ENCODE measurements around the gene CDC27.

The CDC27 gene

DNA sequence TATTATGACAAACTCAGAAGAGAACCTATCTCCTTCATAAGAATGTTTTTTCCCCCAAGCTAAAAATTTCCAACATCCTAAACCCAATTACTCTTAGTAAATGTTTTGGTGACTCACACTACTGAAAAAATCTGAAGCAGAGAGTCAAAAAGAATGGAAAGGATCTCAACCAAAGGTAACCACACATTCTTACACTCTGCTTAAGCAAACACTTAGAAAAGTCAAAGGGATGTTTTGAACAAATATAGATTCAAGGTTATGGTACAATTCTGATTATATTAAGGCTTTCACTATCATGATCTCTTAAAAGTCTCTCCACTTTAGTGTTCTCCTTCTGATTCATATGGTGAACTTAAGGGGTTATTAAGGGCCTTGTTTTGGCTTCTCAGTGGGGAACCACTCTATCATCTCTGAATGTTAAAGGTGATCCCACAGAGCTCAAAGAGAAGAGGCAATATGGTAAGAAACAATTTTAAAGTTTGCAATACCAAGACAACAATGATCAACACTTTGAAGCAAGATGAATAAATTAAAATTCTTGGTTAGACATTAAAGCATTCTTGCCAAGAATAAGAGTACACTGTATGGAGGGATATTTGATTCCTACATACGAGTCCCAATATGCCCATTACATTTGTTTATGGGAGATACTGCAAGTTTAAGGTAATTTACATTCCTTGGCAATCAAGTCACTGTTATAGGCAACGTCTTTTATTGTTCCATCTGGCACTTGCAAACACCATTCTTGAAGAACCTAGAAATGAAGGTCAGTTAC is 69.2 kb downstream of the CDC27 start:
- TF ChIP-seq, protein P1, sequence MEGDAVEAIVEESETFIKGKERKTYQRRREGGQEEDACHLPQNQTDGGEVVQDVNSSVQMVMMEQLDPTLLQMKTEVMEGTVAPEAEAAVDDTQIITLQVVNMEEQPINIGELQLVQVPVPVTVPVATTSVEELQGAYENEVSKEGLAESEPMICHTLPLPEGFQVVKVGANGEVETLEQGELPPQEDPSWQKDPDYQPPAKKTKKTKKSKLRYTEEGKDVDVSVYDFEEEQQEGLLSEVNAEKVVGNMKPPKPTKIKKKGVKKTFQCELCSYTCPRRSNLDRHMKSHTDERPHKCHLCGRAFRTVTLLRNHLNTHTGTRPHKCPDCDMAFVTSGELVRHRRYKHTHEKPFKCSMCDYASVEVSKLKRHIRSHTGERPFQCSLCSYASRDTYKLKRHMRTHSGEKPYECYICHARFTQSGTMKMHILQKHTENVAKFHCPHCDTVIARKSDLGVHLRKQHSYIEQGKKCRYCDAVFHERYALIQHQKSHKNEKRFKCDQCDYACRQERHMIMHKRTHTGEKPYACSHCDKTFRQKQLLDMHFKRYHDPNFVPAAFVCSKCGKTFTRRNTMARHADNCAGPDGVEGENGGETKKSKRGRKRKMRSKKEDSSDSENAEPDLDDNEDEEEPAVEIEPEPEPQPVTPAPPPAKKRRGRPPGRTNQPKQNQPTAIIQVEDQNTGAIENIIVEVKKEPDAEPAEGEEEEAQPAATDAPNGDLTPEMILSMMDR (IDR thresholded peaks at IDR 0.05): no peak

DNA sequence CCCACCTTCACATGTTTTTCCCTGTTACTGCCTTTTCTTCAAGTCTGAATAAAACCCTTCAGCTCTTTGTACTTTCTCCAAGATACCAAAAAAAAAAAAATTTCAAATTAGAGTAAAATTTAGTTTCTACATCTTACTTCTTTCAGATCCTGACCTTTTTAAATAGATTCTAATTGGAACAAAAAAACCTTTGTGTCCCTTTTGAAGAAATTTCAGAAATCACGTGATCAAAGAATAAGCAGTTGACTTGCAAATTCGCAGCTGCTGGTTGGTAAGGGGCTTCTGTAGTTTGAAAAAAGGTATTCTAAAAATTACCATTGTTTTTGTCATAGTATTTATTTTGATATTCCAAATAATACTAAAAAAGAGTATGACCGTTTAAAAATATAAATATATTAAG is 71.7 kb downstream of the CDC27 start:
- TF ChIP-seq, protein P1 (IDR thresholded peaks at IDR 0.05): no peak

DNA sequence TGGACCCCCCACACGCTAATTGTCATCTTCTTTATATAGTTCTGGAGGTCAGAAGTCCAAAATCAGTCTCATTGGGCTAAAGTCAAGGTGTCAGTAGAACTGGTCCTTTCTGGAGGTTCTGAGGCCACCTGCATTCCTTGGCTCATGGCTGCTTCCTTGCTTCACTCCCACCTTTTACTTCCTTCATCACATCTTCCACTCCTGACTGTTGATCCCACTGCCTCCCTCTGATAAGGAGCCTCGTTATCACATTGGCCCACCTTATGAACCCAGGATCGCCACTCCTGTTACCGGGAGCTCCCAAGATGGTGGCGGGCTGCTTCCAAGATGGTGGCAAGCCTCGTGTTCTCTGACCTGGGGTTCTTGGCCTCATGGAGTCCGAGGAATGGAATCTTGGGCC is 83.0 kb downstream of the CDC27 start:
- TF ChIP-seq, protein P1 (IDR thresholded peaks at IDR 0.05): no peak

DNA sequence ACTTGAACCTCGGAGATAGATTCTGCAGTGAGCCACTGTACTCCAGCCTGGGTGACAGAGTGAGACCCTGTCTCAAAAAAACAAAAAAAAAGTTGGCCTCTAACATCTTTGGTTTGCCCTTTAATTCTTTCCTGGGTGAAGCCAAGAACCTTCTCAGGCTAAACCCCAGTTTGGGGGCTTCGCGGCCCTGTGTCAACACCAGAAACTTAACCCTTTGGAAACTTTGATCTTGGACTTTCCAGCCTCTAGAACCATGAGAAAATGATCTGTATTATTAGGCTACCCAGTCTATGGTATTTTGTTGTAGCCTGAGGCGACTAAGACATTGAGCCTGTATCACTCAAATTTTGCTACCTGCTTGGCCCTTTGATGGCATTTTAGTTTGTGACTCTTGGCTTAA is 86.2 kb downstream of the CDC27 start:
- TF ChIP-seq, protein P1 (IDR thresholded peaks at IDR 0.05): no peak

DNA sequence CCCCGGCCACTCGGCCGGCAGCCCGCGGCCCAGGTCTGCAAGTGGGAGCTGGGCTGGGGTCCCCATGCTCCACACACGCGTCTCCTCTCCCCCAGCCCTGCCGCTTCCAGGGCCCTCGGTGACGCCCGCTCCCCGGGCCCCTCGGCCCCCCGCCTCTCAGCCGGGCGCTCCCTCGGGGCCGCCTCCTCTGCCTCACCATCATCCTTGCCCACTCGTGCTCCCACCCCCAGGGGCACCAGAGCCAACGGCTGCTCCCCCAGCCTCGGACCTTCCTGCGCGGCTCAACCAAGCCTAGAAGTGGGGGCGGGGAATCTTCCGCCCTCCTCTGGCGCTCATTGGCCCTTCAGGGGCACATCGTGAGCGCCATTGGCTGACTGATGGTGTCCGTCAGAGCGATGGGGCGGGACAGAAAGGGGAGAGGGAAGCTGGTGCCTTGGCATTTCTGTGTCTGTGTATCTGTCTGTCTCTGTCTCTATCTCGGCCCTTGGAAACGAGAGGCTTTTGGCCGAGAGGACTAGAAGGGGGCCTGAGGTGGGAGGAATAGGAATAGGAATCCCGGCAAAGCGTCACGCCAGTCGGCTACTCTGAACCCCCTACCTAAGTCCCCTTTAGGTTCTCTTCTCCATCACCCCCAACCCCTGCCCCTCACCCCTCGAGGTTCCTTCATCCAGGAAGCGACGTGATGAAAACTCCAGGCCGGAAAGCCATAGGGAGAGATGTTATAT is 88.9 kb downstream of the CDC27 start:
- TF ChIP-seq, protein P1 (IDR thresholded peaks at IDR 0.05): no peak

DNA sequence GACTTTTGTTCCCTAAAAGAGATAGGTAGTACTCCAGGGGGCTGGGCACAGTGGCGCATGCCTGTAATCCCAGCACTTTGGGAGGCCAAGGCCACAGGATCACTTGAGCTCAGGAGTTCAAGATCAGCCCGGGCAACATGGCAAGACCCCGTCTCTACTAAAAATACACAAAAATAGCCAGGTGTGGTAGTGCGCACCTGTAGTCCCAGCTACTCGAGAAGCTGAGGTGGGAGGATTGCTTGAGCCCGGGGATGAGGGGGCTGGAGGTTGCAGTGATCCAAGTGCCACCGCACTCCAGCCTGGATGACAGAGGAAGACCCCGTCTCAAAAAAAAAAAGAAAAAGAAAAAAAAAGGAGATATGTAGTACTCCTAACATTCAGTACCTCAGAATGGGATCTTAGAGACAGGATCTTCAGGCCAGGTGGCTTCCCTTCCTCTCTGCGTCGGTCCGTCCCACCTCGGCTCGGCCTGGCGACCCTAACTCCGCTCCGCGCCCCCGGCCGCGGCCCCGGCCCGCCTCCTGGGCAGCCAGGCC is 89.6 kb downstream of the CDC27 start:
- TF ChIP-seq, protein P1 (IDR thresholded peaks at IDR 0.05): no peak

DNA sequence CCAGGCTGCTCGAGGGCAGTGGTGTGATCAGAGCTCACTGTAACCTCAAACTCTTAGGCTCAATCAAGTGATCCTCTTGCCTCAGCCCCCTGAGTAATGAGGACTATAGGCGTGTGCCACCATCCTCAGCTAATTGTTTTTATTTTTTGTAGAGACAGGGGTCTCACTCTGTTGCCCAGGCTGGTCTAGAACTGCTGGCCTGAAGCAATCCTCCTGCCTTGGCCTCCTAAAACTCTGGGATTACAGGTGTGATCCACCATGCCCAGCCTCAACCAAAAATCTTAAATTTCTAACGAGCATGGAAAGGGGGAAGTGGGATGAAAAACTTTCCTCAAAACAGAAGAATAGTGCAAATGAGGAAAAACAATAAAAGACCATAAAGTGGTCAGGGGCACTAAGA is 92.8 kb downstream of the CDC27 start:
- TF ChIP-seq, protein P1 (IDR thresholded peaks at IDR 0.05): no peak
